CD4-positive, alpha-beta T cell (primary cell): ENCODE measurements around the gene KMT2C. TPM values are rescaled to one million over a fixed set of nuclear protein-coding genes. Genes with fewer than 3 reads are reported as not detected.

Experiments
- ATAC-seq: fragments of 200-7000 bp; cut with Tn5 transposase; one replicate; pipeline ENCODE4 v1.10.0; 2022; ENCODE audit warnings: mild to moderate bottlenecking; ENCODE audit not compliant: poor library complexity
- CTCF ChIA-PET: fragments of 350-600 bp; sonication (Branson Sonifier 250); formaldehyde crosslinking; loops from one replicate; lab custom pipeline; 2021; ENCODE audit warnings: antibody characterized with exemption, inconsistent platforms; lab: Charles Lee
- POLR2A ChIA-PET: fragments of 350-600 bp; sonication (Branson Sonifier 250); formaldehyde crosslinking; loops from one replicate; lab custom pipeline; 2021; ENCODE audit warnings: antibody characterized with exemption, inconsistent platforms; lab: Charles Lee
- DNase-seq, 14 experiments: peaks; one replicate each; pipeline ENCODE4 v3.0.0-alpha.2; 2013 to 2020; ENCODE audit warnings: mixed read lengths in 2 of 14
- H3K27ac ChIP-seq, 2 donors: one replicate each; pipeline versions ENCODE4 v1.5.1 to v1.7.0; 2013; ENCODE audit warnings: low read length in 2 of 2, low read depth in 1 of 2, mild to moderate bottlenecking in 1 of 2
- H3K27me3 ChIP-seq, 2 experiments: 1 replicate in 1 of 2; 2 replicates in 1 of 2; pipeline versions ENCODE4 v1.6.1 to v1.7.0; 2013; ENCODE audit warnings: low read length in 2 of 2, control low read depth in 1 of 2, mild to moderate bottlenecking in 1 of 2, moderate library complexity in 1 of 2; ENCODE audit not compliant: insufficient read depth in 2 of 2, control insufficient read depth in 1 of 2
- H3K36me3 ChIP-seq: one replicate; pipeline ENCODE4 v1.6.1; 2013; ENCODE audit warnings: low read length, control low read depth; ENCODE audit not compliant: insufficient read depth
- H3K4me1 ChIP-seq: one replicate; pipeline ENCODE4 v1.6.1; 2013; ENCODE audit warnings: low read length, control low read depth; ENCODE audit not compliant: insufficient read depth
- H3K4me3 ChIP-seq: one replicate; pipeline ENCODE4 v1.5.1; 2013; ENCODE audit warnings: mild to moderate bottlenecking, low read length, moderate library complexity
- H3K9me3 ChIP-seq, 2 experiments: 1 replicate in 1 of 2; 2 replicates in 1 of 2; pipeline versions ENCODE4 v1.6.1 to v1.7.0; 2013; ENCODE audit warnings: low read length in 2 of 2, mild to moderate bottlenecking in 2 of 2, control low read depth in 1 of 2, moderate library complexity in 1 of 2; ENCODE audit not compliant: control insufficient read depth in 1 of 2, insufficient read depth in 1 of 2
- H3K27ac Mint-ChIP-seq: one replicate; pipeline ENCODE4 v1.8.0; 2020; ENCODE audit warnings: mixed read lengths
- H3K27me3 Mint-ChIP-seq: one replicate; pipeline ENCODE4 v1.8.0; 2021; ENCODE audit warnings: mixed read lengths
- H3K36me3 Mint-ChIP-seq: one replicate; pipeline ENCODE4 v1.8.0; 2021; ENCODE audit warnings: low read depth, mixed read lengths
- H3K4me1 Mint-ChIP-seq: one replicate; pipeline ENCODE4 v1.8.0; 2021; ENCODE audit warnings: low read depth, mixed read lengths
- H3K4me3 Mint-ChIP-seq: one replicate; pipeline ENCODE4 v1.8.0; 2020; ENCODE audit warnings: mild to moderate bottlenecking, mixed read lengths
- H3K9me3 Mint-ChIP-seq: one replicate; pipeline ENCODE4 v1.8.0; 2020; ENCODE audit warnings: mixed read lengths
- intact Hi-C, 2 experiments: fragments of 100-400 bp; cut with DNase I in 1 of 2; cut with micrococcal nuclease in 1 of 2; formaldehyde crosslinking; loops; one replicate each; pipeline versions ENCODE4 v1.15.1 to v1.9.0; 2023 to 2025; cut with DNase I, micrococcal nuclease
- total RNA-seq, 174 experiments: library from RNA in 2 of 174; stranded (reverse) in 2 of 174; gene quantifications; one replicate each; pipeline ENCODE4 v1.2.3 and lab custom pipeline; 2021 to 2026
- TF ChIP-seq, protein P1 (sequence below): fragments of 200-600 bp; IDR thresholded peaks from one replicate; pipeline ENCODE4 v1.8.0; 2022; ENCODE audit warnings: antibody characterized with exemption, mild to moderate bottlenecking

The KMT2C gene
- total RNA-seq, 2 experiments from 2014 or later, result 113 to 118 TPM

GRCh38 chr7:152366662-152367061 is 69.1 kb downstream of the KMT2C start:
- H3K9me3 ChIP-seq, result peaks cover 0 to 5% of the 10 kb centered on the region in 2 experiments
- no peak overlapping the region for H3K4me3 ChIP-seq
- H3K27ac ChIP-seq, result no peak overlapping the region
- H3K27me3 ChIP-seq, result no peaks in the 10 kb centered on the region
- Mint-ChIP-seq H3K4me3 (peak overlapping the region; percentile 31), H3K27me3 (no peaks in the 10 kb centered on the region), H3K27ac (no peak overlapping the region), H3K9me3 (no peaks in the 10 kb centered on the region), H3K4me1 (peaks cover 79% of the 10 kb centered on the region), H3K36me3 (peaks cover 36% of the 10 kb centered on the region)
- ATAC-seq (no peak), DNase-seq (peak in 1 of 14 experiments; percentile 18)
- H3K36me3 ChIP-seq, result peaks cover 6% of the 10 kb centered on the region
- H3K4me1 ChIP-seq, result peaks cover 18% of the 10 kb centered on the region
- intact Hi-C loops, result no loop called here
- ChIA-PET POLR2A (no interaction called here), CTCF (no interaction called here)
- TF ChIP-seq, protein P1, sequence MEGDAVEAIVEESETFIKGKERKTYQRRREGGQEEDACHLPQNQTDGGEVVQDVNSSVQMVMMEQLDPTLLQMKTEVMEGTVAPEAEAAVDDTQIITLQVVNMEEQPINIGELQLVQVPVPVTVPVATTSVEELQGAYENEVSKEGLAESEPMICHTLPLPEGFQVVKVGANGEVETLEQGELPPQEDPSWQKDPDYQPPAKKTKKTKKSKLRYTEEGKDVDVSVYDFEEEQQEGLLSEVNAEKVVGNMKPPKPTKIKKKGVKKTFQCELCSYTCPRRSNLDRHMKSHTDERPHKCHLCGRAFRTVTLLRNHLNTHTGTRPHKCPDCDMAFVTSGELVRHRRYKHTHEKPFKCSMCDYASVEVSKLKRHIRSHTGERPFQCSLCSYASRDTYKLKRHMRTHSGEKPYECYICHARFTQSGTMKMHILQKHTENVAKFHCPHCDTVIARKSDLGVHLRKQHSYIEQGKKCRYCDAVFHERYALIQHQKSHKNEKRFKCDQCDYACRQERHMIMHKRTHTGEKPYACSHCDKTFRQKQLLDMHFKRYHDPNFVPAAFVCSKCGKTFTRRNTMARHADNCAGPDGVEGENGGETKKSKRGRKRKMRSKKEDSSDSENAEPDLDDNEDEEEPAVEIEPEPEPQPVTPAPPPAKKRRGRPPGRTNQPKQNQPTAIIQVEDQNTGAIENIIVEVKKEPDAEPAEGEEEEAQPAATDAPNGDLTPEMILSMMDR, result no peak

DNA sequence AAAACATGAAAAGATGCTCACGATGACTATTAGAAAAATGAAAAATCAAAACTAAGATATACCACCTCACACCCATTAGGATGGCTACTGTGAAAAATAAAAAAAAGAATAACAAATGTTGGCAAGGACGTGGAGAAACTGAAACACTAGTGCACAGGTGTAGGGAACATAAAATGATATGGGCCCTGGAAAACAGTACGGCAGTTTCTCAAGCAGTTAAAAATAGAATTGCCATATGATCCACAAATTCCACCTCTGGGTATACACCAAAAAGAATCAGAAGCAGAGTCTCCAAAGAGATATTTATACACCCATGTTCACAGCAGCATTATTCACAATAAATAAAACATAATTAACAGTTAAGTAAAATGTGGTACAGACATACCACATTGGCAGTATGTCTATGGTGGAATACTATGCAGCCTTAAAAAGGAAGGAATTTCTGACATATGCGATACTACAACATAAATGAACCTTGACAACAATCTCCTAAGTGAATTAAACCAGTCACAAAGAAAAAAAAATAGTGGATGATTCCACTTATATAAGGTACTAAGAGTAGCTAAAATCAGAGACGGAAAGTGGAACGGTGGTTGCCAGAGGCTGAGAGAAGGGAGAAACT is 69.7 kb downstream of the KMT2C start:
- no peak overlapping the region for H3K27ac Mint-ChIP-seq
- Histone ChIP-seq H3K4me1 (peaks cover 14% of the 10 kb centered on the region), H3K9me3 (peaks cover 0 to 4% of the 10 kb centered on the region in 2 experiments), H3K27ac (no peak overlapping the region), H3K4me3 (no peak overlapping the region), H3K36me3 (peaks cover 6% of the 10 kb centered on the region), H3K27me3 (no peaks in the 10 kb centered on the region)
- ChIA-PET POLR2A (no interaction called here), CTCF (no interaction called here)
- no peak overlapping the region for H3K4me3 Mint-ChIP-seq
- peaks cover 33% of the 10 kb centered on the region for H3K36me3 Mint-ChIP-seq
- TF ChIP-seq, protein P1, result no peak
- H3K4me1 Mint-ChIP-seq, result peaks cover 75% of the 10 kb centered on the region
- H3K27me3 Mint-ChIP-seq, result no peaks in the 10 kb centered on the region
- DNase-seq (no peak), ATAC-seq (no peak)
- H3K9me3 Mint-ChIP-seq, result no peaks in the 10 kb centered on the region
- intact Hi-C loops, result no loop called here

DNA sequence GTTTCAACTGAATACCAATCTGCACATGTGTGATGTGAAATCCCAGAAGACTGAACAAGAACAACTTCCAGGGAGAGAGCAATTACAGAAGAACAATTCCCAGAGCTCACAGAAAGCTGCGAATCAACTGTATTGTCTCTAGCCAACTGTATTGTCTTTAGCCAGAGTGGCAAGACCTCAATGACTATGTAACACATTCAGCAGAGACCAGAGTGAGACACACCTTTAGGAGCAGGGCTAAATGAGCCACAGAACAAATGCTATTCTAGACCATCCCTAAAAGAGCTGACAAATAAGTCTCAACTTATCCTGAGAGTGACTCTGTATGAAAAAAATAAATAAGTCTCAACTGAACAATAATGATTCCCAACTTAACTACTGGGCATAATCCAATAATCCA is 72.0 kb downstream of the KMT2C start:
- H3K27me3 Mint-ChIP-seq, result no peaks in the 10 kb centered on the region
- no peak overlapping the region for H3K4me3 Mint-ChIP-seq
- POLR2A ChIA-PET, result interaction anchor here (1.4 kb wide), 1 partner anchor 100 kb away, joined by 4 read pairs; no protein-coding TSS in a partner anchor
- ATAC-seq, result no peak
- H3K9me3 Mint-ChIP-seq, result no peaks in the 10 kb centered on the region
- TF ChIP-seq, protein P1, result no peak
- no peak for DNase-seq
- H3K4me1 ChIP-seq, result peaks cover 14% of the 10 kb centered on the region
- H3K36me3 Mint-ChIP-seq, result peaks cover 22% of the 10 kb centered on the region
- H3K4me3 ChIP-seq, result no peak overlapping the region
- intact Hi-C loops, result no loop called here
- peaks cover 63% of the 10 kb centered on the region for H3K4me1 Mint-ChIP-seq
- peaks cover 0 to 4% of the 10 kb centered on the region in 2 experiments for H3K9me3 ChIP-seq
- H3K27me3 ChIP-seq, result no peaks in the 10 kb centered on the region
- peaks cover 6% of the 10 kb centered on the region for H3K36me3 ChIP-seq
- H3K27ac Mint-ChIP-seq, result peak overlapping the region; percentile 18
- no peak overlapping the region for H3K27ac ChIP-seq
- CTCF ChIA-PET, result no interaction called here
